ENCODE results near the gene VPS51. TPM values are rescaled to one million over a fixed set of nuclear protein-coding genes. Genes with fewer than 3 reads are reported as not detected.

VPS51 gene
- polyA plus RNA-seq, 1 donor from 2014 or later: 230 TPM

DNA sequence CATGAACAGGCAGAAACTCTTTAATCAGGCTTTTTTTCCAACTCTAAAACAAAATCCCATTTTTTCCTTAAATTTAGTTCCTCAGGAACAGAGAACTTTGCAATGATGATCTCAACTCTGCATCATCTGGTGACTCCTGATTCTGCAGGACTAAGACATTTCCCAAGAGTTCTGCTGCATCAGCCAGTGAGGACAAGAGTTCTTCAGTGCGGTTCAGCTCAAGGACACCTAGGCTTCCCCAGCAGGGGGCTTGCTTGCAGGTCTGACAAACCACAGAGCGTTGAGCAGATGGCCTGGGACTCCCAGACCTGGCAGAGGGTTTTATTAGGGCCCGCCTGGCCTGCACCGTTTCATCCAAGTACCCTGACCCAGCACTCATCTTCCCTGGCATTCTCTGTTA is 18.6 kb upstream of the VPS51 start:
- Histone ChIP-seq H3K79me2 (replicated peaks; ENCODE audit: insufficient read depth, low read length) (no peaks in the 10 kb centered on the region), H3F3A (ENCODE audit: insufficient read depth, low read length, poor library complexity, severe bottlenecking) (no peaks in the 10 kb centered on the region), H3K27me3 (ENCODE audit: insufficient read depth, low read depth, low read length) (no peaks in the 10 kb centered on the region), H3K27ac (ENCODE audit: low read length) (no peak overlapping the region), H3K4me3 (ENCODE audit: low read length) (no peak overlapping the region), H3K9me2 (ENCODE audit: insufficient read depth, low read length) (no peaks in the 10 kb centered on the region), H4K20me1 (ENCODE audit: insufficient read depth) (no peaks in the 10 kb centered on the region), H3K9ac (ENCODE audit: low read length) (no peak overlapping the region), H3K36me3 (ENCODE audit: insufficient read depth, low read length) (no peaks in the 10 kb centered on the region), H3K4me2 (ENCODE audit: low read length) (no peak overlapping the region), H3K9me3 (ENCODE audit: low read length) (no peaks in the 10 kb centered on the region), H2AFZ (ENCODE audit: low read depth, low read length) (no peak overlapping the region)
- TF ChIP-seq EZH2 (IDR thresholded peaks at IDR 0.05; ENCODE audit: borderline replicate concordance, insufficient read depth, low read length, poor library complexity, severe bottlenecking) (no peak), POLR2AphosphoS5 (IDR thresholded peaks at IDR 0.05) (no peak), EP300 (conservative IDR thresholded peaks at IDR 0.05; ENCODE audit: poor library complexity, severe bottlenecking) (no peak), TAF1 (IDR thresholded peaks at IDR 0.05; ENCODE audit: low read depth) (no peak), MXI1 (conservative IDR thresholded peaks at IDR 0.05; ENCODE audit: poor library complexity, severe bottlenecking) (no peak), SMC3 (conservative IDR thresholded peaks at IDR 0.05; ENCODE audit: poor library complexity) (no peak), RAD21 (conservative IDR thresholded peaks at IDR 0.05) (no peak)
- TF ChIP-seq, protein P1, sequence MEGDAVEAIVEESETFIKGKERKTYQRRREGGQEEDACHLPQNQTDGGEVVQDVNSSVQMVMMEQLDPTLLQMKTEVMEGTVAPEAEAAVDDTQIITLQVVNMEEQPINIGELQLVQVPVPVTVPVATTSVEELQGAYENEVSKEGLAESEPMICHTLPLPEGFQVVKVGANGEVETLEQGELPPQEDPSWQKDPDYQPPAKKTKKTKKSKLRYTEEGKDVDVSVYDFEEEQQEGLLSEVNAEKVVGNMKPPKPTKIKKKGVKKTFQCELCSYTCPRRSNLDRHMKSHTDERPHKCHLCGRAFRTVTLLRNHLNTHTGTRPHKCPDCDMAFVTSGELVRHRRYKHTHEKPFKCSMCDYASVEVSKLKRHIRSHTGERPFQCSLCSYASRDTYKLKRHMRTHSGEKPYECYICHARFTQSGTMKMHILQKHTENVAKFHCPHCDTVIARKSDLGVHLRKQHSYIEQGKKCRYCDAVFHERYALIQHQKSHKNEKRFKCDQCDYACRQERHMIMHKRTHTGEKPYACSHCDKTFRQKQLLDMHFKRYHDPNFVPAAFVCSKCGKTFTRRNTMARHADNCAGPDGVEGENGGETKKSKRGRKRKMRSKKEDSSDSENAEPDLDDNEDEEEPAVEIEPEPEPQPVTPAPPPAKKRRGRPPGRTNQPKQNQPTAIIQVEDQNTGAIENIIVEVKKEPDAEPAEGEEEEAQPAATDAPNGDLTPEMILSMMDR (IDR thresholded peaks at IDR 0.05; ENCODE audit: poor library complexity, severe bottlenecking): no peak
- TF ChIP-seq, protein P2, sequence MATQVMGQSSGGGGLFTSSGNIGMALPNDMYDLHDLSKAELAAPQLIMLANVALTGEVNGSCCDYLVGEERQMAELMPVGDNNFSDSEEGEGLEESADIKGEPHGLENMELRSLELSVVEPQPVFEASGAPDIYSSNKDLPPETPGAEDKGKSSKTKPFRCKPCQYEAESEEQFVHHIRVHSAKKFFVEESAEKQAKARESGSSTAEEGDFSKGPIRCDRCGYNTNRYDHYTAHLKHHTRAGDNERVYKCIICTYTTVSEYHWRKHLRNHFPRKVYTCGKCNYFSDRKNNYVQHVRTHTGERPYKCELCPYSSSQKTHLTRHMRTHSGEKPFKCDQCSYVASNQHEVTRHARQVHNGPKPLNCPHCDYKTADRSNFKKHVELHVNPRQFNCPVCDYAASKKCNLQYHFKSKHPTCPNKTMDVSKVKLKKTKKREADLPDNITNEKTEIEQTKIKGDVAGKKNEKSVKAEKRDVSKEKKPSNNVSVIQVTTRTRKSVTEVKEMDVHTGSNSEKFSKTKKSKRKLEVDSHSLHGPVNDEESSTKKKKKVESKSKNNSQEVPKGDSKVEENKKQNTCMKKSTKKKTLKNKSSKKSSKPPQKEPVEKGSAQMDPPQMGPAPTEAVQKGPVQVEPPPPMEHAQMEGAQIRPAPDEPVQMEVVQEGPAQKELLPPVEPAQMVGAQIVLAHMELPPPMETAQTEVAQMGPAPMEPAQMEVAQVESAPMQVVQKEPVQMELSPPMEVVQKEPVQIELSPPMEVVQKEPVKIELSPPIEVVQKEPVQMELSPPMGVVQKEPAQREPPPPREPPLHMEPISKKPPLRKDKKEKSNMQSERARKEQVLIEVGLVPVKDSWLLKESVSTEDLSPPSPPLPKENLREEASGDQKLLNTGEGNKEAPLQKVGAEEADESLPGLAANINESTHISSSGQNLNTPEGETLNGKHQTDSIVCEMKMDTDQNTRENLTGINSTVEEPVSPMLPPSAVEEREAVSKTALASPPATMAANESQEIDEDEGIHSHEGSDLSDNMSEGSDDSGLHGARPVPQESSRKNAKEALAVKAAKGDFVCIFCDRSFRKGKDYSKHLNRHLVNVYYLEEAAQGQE (IDR thresholded peaks at IDR 0.05; ENCODE audit: borderline replicate concordance): no peak

GRCh38 chr11:65078151-65078550 is 17.9 kb upstream of the VPS51 start:
- Histone ChIP-seq H3K27me3 (ENCODE audit: insufficient read depth, low read depth, low read length) (no peaks in the 10 kb centered on the region), H3K9ac (ENCODE audit: low read length) (no peak overlapping the region), H3F3A (ENCODE audit: insufficient read depth, low read length, poor library complexity, severe bottlenecking) (no peaks in the 10 kb centered on the region), H3K4me2 (ENCODE audit: low read length) (no peak overlapping the region), H3K36me3 (ENCODE audit: insufficient read depth, low read length) (no peaks in the 10 kb centered on the region), H3K9me2 (ENCODE audit: insufficient read depth, low read length) (no peaks in the 10 kb centered on the region), H3K79me2 (replicated peaks; ENCODE audit: insufficient read depth, low read length) (peaks cover 6% of the 10 kb centered on the region), H3K9me3 (ENCODE audit: low read length) (no peaks in the 10 kb centered on the region), H3K4me3 (ENCODE audit: low read length) (no peak overlapping the region), H3K27ac (ENCODE audit: low read length) (no peak overlapping the region), H4K20me1 (ENCODE audit: insufficient read depth) (no peaks in the 10 kb centered on the region), H2AFZ (ENCODE audit: low read depth, low read length) (no peak overlapping the region)
- TF ChIP-seq RAD21 (conservative IDR thresholded peaks at IDR 0.05) (no peak), EZH2 (IDR thresholded peaks at IDR 0.05; ENCODE audit: borderline replicate concordance, insufficient read depth, low read length, poor library complexity, severe bottlenecking) (no peak), TAF1 (IDR thresholded peaks at IDR 0.05; ENCODE audit: low read depth) (no peak), SMC3 (conservative IDR thresholded peaks at IDR 0.05; ENCODE audit: poor library complexity) (peak; percentile 34)
- TF ChIP-seq, protein P1 (IDR thresholded peaks at IDR 0.05; ENCODE audit: poor library complexity, severe bottlenecking): peak; percentile 36
- TF ChIP-seq, protein P2 (IDR thresholded peaks at IDR 0.05; ENCODE audit: borderline replicate concordance): no peak

Data from neural cell (in vitro differentiated cells).